Mucosa of descending colon (tissue), 3 donors: ENCODE results near the gene CDH4. TPM values are rescaled to one million over a fixed set of nuclear protein-coding genes. Genes with fewer than 3 reads are reported as not detected.

ENCODE experiments used
- ATAC-seq: fragments of 200-7000 bp; cut with Tn5 transposase; one replicate; pipeline ENCODE4 v1.9.1; 2020; ENCODE audit warnings: mild to moderate bottlenecking, moderate library complexity
- DNase-seq, 3 donors: peaks; one replicate each; pipeline ENCODE4 v3.0.0-alpha.2; 2020
- H3K36me3 ChIP-seq: fragments of 200-600 bp; one replicate; pipeline ENCODE4 v1.8.0; 2021; ENCODE audit warnings: low read depth, mild to moderate bottlenecking
- H3K4me1 ChIP-seq: fragments of 200-600 bp; one replicate; pipeline ENCODE4 v1.8.0; 2021; ENCODE audit warnings: low read depth, mild to moderate bottlenecking
- H3K4me3 ChIP-seq: fragments of 200-600 bp; one replicate; pipeline ENCODE4 v1.8.0; 2021; ENCODE audit warnings: mild to moderate bottlenecking
- H3K9me3 ChIP-seq: fragments of 200-600 bp; one replicate; pipeline ENCODE4 v1.8.0; 2021; ENCODE audit warnings: mild to moderate bottlenecking
- intact Hi-C, 2 donors: fragments of 100-400 bp; cut with DNase I in 1 of 2; cut with micrococcal nuclease in 1 of 2; formaldehyde crosslinking; loops; one replicate each; pipeline versions ENCODE4 v1.11.0 to v1.11.1; 2022; cut with DNase I, micrococcal nuclease
- total RNA-seq, 3 donors: library from RNA; stranded (reverse); fragmentation: NEBNext Ultra II Directional in 2 of 3; extraction: Animal tissue kit (Norgen Biotek cat#: 25700) in 2 of 3; gene quantifications; one replicate each; pipeline versions ENCODE4 v1.2.1 to v1.2.4, GENCODE V29; 2021 to 2023
- TF ChIP-seq, protein P1 (sequence below): fragments of 200-600 bp; IDR thresholded peaks from one replicate; pipeline ENCODE4 v1.8.0; 2022; ENCODE audit warnings: antibody characterized with exemption, mild to moderate bottlenecking
- donor health status: DM: no; HTN: no; CAD: no; lungs with moderate emphysema.
- donor health status: DM: no; HTN: no; CAD: no.
- donor health status: DM: no; HTN: yes; CAD: no.

CDH4 gene
- total RNA-seq, 3 donors from 2014 or later, result 0.16 TPM; not detected in 2

- H3K4me3 ChIP-seq, result no peak overlapping the region
- no peaks in the 10 kb centered on the region for H3K4me1 ChIP-seq
- TF ChIP-seq, protein P1, sequence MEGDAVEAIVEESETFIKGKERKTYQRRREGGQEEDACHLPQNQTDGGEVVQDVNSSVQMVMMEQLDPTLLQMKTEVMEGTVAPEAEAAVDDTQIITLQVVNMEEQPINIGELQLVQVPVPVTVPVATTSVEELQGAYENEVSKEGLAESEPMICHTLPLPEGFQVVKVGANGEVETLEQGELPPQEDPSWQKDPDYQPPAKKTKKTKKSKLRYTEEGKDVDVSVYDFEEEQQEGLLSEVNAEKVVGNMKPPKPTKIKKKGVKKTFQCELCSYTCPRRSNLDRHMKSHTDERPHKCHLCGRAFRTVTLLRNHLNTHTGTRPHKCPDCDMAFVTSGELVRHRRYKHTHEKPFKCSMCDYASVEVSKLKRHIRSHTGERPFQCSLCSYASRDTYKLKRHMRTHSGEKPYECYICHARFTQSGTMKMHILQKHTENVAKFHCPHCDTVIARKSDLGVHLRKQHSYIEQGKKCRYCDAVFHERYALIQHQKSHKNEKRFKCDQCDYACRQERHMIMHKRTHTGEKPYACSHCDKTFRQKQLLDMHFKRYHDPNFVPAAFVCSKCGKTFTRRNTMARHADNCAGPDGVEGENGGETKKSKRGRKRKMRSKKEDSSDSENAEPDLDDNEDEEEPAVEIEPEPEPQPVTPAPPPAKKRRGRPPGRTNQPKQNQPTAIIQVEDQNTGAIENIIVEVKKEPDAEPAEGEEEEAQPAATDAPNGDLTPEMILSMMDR, result no peak
- no peaks in the 10 kb centered on the region for H3K36me3 ChIP-seq
- no peaks in the 10 kb centered on the region for H3K9me3 ChIP-seq
- DNase-seq, result peak in 1 of 3 donors; percentile 27
- intact Hi-C loops, result no loop called here
- no peak for ATAC-seq
Observed at GRCh38 chr20:61885759-61886715, 634.0 kb downstream of the CDH4 start.

GRCh38 chr20:61886721-61887595, 634.9 kb downstream of the CDH4 start:
- H3K4me1 ChIP-seq, result no peaks in the 10 kb centered on the region
- intact Hi-C loops, result no loop called here
- H3K4me3 ChIP-seq, result no peak overlapping the region
- ATAC-seq (peak; percentile 44), DNase-seq (peak; percentile 23 to 36 (median 28))
- H3K36me3 ChIP-seq, result no peaks in the 10 kb centered on the region
- H3K9me3 ChIP-seq, result no peaks in the 10 kb centered on the region
- TF ChIP-seq, protein P1, result no peak

DNA sequence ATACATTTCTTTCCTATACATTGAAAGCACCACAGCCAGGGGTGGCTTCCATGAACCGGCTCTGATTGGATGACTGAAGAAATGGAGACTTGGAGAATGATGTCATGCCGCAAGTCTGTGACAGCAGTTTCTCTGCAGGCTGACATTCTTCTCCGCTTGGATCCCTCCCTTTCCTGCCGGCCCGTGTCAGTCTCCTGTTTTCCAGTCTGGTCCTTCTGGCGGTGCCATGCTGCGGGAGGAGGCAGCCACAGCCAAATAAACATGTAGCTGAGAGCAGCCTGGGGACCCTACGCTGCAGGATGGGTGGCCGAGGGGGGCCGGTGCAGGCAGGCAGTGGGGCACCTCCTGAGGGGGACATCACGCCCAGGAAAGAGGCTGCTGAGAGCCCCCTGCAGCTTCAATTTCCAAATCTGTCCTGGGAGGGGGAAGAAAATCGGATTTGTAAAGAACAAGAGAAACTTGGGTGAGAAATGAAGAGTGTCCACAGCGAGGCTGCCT, 635.6 kb downstream of the CDH4 start:
- TF ChIP-seq, protein P1, result no peak
- Histone ChIP-seq H3K9me3 (no peaks in the 10 kb centered on the region), H3K4me1 (no peaks in the 10 kb centered on the region), H3K36me3 (no peaks in the 10 kb centered on the region), H3K4me3 (no peak overlapping the region)
- intact Hi-C loops, result no loop called here
- no peak for ATAC-seq
- DNase-seq, result peak in 1 of 3 donors; percentile 32

DNA sequence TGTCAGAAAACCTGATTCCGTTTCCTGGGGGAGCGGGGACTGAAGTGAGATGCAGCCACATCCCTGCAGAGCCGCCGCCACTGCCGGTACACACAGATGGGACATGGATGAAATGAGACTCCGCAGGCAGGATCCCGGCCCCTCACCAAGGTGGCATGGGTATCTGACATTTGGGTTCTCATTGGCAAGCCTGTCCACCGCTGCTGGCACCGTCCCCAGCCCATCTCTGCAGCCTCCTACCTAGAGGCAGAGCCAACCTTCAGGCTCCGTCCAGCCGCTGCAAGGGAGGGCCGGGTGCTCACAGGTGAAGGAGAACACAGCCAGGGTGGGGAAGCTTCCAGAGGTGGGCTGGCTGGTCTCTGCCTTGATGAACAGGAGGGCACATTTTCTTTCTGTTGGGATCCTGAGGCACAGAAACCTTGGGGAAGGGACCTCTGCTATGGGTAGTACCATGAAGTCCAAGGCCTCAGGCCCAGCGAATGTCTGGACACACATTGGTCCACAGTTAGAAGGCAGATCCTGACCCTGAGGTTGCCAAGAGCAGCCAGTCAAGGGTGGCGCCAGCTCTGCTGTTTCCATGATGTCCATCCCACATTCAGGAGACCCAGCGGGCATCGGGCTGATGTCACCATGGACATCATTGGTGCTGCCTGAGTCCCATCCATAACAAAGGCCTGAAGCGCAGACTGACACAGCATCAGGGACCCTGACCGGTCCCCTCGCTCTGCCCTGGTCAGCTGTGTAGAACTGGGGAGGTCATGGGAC, 636.2 kb downstream of the CDH4 start:
- ATAC-seq, result no peak
- intact Hi-C loops, result no loop called here
- Histone ChIP-seq H3K9me3 (no peaks in the 10 kb centered on the region), H3K4me3 (no peak overlapping the region), H3K36me3 (no peaks in the 10 kb centered on the region), H3K4me1 (no peaks in the 10 kb centered on the region)
- TF ChIP-seq, protein P1, result no peak
- DNase-seq, result peak in 1 of 3 donors; percentile 40

DNA sequence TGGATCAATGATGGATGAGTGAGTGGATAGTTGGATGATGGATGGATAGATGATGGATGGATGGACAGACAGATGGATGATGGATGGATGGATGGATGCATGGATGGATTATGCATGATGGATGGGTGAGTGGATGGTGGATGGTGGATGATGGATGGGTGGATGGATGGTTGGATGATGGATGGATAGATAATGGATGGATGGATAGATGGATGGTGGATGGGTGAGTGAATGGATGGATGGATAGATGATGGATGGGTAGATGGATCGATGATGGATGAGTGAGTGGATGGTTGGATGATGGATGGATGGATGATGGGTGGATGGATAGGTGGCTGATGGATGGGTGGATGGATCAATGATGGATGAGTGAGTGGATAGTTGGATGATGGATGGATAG, 637.6 kb downstream of the CDH4 start:
- TF ChIP-seq, protein P1, result no peak
- H3K4me3 ChIP-seq, result no peak overlapping the region
- no peaks in the 10 kb centered on the region for H3K4me1 ChIP-seq
- no peaks in the 10 kb centered on the region for H3K9me3 ChIP-seq
- H3K36me3 ChIP-seq, result no peaks in the 10 kb centered on the region
- no peak for DNase-seq
- no peak for ATAC-seq
- intact Hi-C loops, result no loop called here
